Stimulated activated CD4-positive, alpha-beta T cell treated with anti-CD3 and anti-CD28 coated beads, TNF-alpha, amount 100 ng/mL, for 48 hours (primary cell): ENCODE results near the gene LHPP.

Source experiments
- DNase-seq, 3 donors: peaks; one replicate each; pipeline ENCODE4 v3.0.0-alpha.2; 2020; ENCODE audit warnings: low read depth in 3 of 3

The LHPP gene

GRCh38 chr10:124595143-124595883 is 133.7 kb downstream of the LHPP start:
- DNase-seq = no peak

- DNase-seq = no peak
Measured at GRCh38 chr10:124596116-124596785, 134.6 kb downstream of the LHPP start.

GRCh38 chr10:124596962-124597845 is 135.6 kb downstream of the LHPP start:
- DNase-seq = no peak

GRCh38 chr10:124597846-124598165 is 136.2 kb downstream of the LHPP start:
- no peak for DNase-seq

GRCh38 chr10:124598196-124598595 is 136.6 kb downstream of the LHPP start:
- no peak for DNase-seq

- no peak for DNase-seq
Measured at GRCh38 chr10:124598773-124599587, 137.4 kb downstream of the LHPP start.

GRCh38 chr10:124599588-124600050 is 138.0 kb downstream of the LHPP start:
- no peak for DNase-seq

- no peak for DNase-seq
Measured at GRCh38 chr10:124600051-124600880, 138.6 kb downstream of the LHPP start.

- DNase-seq = no peak
Measured at GRCh38 chr10:124601016-124601415, 139.4 kb downstream of the LHPP start.

GRCh38 chr10:124601431-124602120 is 140.0 kb downstream of the LHPP start:
- no peak for DNase-seq

- no peak for DNase-seq
Measured at GRCh38 chr10:124602121-124602561, 140.5 kb downstream of the LHPP start.

GRCh38 chr10:124602646-124603365 is 141.2 kb downstream of the LHPP start:
- DNase-seq = no peak

GRCh38 chr10:124603376-124604213 is 142.0 kb downstream of the LHPP start:
- no peak for DNase-seq

- DNase-seq = no peak
Measured at GRCh38 chr10:124604214-124605000, 142.8 kb downstream of the LHPP start.

- no peak for DNase-seq
Measured at GRCh38 chr10:124605001-124605370, 143.4 kb downstream of the LHPP start.

GRCh38 chr10:124605481-124605855 is 143.8 kb downstream of the LHPP start:
- DNase-seq = no peak
